HUDEP-2 (cell line): ENCODE measurements around the gene GTF2H2C.
"Not testable (repeated sequence)": the region's sequence is repeated elsewhere in the genome, so short reads cannot be mapped to it uniquely, and the experiment has no call there.

ENCODE experiments used
- DNase-seq, 76 experiments: peaks; one replicate each; lab custom pipeline; 2025; ENCODE audit not compliant: unreplicated experiment in 76 of 76; lab: John Stamatoyannopoulos, UW

The GTF2H2C gene

DNA sequence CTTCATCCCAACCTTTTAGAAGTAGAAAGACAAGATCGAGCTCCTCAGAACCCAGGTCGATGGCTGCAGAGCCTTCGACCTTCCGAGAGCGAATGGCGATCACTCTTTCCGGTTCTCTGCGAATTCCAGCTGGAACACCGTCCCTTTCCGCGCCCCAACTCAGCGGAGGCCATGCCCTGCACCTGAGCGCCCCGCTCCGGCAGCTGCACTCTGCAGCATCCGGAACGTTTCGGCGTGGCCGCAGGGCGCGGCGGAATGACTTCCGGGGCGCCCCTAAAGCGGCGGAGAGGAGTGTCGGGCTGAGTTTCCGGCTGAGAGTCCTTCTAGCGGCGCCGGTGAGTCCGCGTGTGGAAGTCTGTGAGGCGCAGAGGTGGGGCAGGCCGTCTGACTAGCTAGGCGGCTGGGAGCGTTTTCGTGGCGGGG, at the start of gene GTF2H2C:
GTF2H2C (plus strand) TSS at position 284 of the 423 bp plus-strand sequence. CDS start 4,942 bp downstream, outside the sequence.
- DNase-seq: not testable (repeated sequence)

GRCh38 chr5:69510694-69511093, 49.3 kb upstream of the GTF2H2C start:
- no peak for DNase-seq

DNA sequence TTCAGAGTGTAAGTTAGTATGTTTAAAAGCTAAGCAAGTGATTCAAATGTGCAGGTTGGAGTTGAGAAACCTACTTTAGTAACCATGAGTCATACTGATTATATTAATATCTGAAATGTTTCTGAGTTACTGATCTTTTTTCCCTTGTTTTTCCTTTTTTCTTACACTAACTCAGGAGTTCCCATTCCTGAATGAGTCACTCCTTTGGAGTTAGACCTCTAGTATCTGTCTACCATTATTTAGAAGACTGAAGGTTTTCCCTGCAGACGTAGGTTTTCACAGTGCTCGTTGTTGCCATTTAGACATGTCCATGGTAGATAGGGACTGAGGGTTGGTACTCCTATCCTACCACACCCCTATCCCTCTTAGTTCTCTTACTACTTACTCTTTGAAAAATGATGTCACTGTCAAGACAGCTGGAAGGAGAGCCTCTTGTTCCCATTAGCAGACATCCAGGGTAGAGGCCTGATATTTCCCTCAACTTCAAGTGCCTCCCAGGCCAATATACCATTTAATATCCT, 47.2 kb upstream of the GTF2H2C start:
- no peak for DNase-seq

GRCh38 chr5:69515570-69515969, 44.4 kb upstream of the GTF2H2C start:
- DNase-seq: not testable (repeated sequence)

- DNase-seq: no peak
Observed at GRCh38 chr5:69516769-69517168, 43.2 kb upstream of the GTF2H2C start.

DNA sequence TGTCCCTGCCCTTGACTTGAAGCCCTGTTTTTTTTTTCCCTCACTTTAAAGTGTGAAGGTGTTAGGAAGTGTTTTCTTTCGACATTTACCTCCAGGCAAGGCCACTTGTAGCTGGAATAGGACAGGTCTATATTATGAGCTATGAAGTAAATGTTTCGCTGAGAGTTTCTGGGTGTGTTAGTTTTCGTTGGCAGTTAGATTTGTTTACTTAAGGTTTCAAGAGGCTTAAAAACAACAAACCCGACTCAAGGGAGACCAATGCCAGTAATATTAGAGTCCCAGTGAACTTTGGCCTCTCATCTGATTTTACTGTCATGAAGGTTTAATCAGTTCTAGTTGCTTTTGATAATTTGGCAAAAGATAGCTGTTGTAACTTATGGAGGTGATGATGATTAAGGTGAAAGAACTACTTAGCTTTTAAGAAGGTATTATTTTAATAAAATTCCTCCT, 42.2 kb upstream of the GTF2H2C start:
- no peak for DNase-seq

DNA sequence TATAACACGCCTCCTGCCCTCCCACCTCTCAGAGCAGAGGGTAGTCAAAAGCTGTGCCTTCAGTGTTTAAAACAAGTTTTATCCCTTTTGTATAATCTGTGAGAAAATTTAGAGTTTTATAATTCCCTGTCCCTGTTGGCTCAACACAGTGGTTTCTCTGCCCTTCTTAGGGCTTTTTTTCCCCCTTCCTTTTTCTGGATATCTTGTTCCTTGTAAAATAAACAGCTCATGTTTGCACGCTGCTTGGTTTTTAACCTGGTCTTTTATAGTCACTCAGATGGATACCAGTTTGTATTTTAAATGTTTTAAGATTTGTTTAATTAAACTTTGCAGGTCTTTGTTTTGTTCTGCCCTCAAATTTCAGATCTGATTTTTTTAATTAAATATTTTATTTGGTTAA, 40.7 kb upstream of the GTF2H2C start:
- DNase-seq: no peak

GRCh38 chr5:69522035-69522434, 38.0 kb upstream of the GTF2H2C start:
- no peak for DNase-seq

DNA sequence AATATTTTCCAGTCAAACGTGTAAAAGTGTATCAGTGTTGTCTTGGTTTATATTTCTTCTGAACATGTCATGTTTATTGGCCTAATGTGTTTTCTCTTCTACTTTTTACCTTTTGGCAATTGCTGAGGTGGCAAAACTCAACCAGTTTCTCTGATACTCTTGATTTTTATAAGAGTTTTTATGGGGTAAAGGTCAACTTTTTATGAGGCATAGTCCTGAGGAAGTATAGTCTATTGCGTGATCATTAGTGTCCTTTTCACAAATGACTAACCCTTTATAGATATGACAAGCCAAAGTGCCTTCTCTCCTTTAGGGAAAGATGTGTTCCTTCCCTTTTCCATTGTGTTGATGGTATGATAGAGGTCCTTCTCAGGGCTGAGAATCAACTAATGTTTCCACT, 34.5 kb upstream of the GTF2H2C start:
- DNase-seq: no peak

- DNase-seq: no peak
Observed at GRCh38 chr5:69526660-69527059, 33.3 kb upstream of the GTF2H2C start.

- DNase-seq: peak in 1 of 76 experiments; percentile 1
Observed at GRCh38 chr5:69527128-69527770, 32.7 kb upstream of the GTF2H2C start.

DNA sequence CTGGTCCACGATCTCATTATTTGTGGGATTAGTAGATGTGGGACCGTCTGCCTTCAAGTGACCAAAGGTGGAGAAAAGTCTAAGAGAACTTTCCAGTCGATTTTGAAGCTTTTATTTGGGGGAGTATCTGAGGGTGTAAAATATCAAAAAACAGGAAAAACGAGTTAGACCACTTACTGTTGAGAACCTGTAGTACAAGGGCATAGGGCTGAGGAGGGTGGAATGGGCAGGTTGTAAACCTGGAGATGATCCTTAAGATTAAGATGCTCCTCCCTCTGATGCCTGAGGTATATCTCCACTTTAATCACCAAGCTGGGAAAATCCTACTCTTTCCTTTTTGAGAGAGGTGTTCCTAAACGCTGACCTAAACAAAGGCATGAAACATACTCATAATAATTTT, 32.0 kb upstream of the GTF2H2C start:
- DNase-seq: no peak

GRCh38 chr5:69528609-69529008, 31.4 kb upstream of the GTF2H2C start:
- no peak for DNase-seq

- no peak for DNase-seq
Observed at GRCh38 chr5:69530561-69531405, 29.2 kb upstream of the GTF2H2C start.

GRCh38 chr5:69531406-69531801, 28.6 kb upstream of the GTF2H2C start:
- no peak for DNase-seq

DNA sequence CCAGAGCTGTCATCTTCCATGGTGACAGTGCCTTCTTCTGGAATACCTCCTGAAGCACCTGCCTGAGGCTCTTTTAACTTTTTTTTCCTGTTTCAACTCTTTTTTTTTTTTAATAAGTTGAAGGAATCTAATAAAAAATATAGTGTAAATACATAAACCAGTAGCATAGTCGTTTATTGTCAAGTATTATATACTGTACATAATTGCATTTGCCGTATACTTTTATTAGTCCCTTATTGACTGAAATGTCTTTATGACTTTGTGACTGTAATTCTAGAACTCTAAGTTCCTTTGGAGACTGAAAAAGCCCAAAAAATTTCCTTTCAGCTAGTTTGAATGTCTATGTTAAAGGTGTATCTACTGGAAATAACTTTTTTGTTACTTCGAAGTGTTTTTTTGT, 22.1 kb upstream of the GTF2H2C start:
- not testable (repeated sequence) for DNase-seq

DNA sequence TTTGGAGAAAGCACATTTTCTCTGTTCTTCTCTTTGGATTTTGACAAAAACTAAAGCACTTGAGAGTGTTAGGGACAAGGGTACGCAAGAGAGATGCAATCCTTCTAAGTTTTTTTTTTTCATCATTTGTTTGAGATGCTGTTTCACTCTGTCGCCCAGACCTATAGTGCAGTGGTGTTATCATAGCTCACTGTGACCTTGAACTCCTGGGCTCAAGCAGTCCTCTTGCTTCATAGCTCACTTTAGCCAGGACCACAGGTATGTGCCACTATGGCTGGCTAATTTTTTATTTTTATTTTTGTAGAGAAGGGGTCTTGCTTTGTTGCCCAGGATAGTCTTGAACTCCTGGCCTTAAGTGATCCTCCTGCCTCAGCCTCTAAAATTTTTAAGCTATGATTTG, 21.3 kb upstream of the GTF2H2C start:
- DNase-seq: not testable (repeated sequence)

GRCh38 chr5:69541347-69541746, 18.6 kb upstream of the GTF2H2C start:
- DNase-seq: not testable (repeated sequence)

GRCh38 chr5:69542838-69543618, 17.0 kb upstream of the GTF2H2C start:
- not testable (repeated sequence) for DNase-seq

GRCh38 chr5:69544602-69545001, 15.4 kb upstream of the GTF2H2C start:
- not testable (repeated sequence) for DNase-seq
